AG09319 (cell line): ENCODE measurements around the gene PRR5L.

ENCODE experiments used
- DNase-seq: peaks from one replicate; pipeline ENCODE4 v3.0.0-alpha.2; 2010; ENCODE audit warnings: low read depth; ENCODE audit errors: extremely low read depth
- TF ChIP-seq, protein P1 (sequence below): IDR thresholded peaks from 2 replicates; pipeline ENCODE4 v1.5.1; 2011; ENCODE audit warnings: low read depth, mild to moderate bottlenecking, inconsistent platforms, low read length, moderate library complexity

Gene PRR5L

DNA sequence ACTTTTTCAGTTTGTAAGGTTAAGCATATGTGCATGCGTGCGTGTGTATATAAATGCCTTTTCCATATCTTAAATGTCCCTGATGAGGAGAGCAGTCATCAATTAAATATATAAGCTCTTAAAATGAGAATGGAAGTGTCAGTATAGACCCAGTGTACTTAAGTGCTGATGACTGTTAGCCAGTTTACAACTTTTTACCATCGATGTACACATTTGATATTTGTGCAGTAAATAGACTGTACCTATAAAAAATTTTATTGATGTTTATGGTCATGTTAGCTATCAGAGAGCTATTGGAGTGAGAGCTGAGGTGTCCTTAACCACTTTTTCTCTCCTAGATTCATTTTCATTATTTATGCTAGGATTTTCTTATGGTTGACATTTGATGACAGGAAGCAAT, 168.6 kb downstream of the PRR5L start:
- TF ChIP-seq, protein P1, sequence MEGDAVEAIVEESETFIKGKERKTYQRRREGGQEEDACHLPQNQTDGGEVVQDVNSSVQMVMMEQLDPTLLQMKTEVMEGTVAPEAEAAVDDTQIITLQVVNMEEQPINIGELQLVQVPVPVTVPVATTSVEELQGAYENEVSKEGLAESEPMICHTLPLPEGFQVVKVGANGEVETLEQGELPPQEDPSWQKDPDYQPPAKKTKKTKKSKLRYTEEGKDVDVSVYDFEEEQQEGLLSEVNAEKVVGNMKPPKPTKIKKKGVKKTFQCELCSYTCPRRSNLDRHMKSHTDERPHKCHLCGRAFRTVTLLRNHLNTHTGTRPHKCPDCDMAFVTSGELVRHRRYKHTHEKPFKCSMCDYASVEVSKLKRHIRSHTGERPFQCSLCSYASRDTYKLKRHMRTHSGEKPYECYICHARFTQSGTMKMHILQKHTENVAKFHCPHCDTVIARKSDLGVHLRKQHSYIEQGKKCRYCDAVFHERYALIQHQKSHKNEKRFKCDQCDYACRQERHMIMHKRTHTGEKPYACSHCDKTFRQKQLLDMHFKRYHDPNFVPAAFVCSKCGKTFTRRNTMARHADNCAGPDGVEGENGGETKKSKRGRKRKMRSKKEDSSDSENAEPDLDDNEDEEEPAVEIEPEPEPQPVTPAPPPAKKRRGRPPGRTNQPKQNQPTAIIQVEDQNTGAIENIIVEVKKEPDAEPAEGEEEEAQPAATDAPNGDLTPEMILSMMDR, result no peak
- DNase-seq, result no peak

DNA sequence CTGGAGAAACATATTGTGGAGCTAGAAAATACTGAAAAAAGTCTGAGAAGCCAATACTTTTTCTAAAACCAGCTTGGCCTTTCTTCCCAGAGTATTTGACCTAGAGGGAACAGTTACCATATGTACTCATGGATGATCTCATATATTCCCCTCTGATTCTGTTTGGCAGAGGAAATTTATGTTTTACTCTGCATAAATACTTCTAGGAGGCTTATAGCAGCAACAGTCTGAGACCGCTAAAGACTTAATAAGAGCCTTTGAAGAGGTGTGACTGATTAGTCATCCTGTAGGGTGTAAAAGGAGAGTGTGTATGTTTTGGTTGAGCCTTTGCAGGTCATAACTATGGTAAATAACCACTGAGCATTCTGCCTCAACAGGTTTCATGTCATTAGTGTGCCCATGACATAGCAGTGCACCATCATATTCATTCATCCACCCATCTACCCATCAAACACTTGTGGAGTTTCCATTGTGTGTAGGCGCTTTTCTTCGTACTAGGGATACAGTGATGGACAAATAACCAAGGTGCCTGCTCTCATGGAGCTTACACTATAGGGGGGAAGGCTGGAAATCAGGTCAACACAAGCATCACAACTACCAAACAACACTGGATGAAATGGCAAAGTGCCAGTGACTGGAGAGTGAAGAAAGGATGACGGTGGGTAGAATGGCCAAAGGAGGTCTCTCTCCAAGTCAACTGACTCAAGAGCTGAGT, 169.5 kb downstream of the PRR5L start:
- DNase-seq, result no peak
- TF ChIP-seq, protein P1, result no peak

DNA sequence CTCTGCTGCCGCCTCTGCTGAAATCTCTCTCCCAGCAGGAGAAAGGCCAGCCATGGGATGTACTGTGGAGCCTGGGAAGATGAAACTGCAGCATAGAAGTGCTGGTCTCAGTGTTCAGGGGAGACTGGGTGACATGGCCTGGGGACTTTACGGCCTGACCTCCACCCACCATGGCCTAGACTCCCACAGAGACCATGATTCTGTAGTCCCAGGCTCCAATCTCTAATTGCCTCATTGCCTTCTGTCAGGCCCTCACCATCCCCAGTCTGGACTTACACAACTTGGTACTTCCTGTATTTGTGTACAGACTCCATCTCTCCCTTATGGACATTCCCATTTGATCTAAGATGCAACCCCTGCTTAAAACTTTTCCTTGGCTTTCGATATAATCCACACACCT, 170.9 kb downstream of the PRR5L start:
- DNase-seq, result no peak
- TF ChIP-seq, protein P1, result no peak

DNA sequence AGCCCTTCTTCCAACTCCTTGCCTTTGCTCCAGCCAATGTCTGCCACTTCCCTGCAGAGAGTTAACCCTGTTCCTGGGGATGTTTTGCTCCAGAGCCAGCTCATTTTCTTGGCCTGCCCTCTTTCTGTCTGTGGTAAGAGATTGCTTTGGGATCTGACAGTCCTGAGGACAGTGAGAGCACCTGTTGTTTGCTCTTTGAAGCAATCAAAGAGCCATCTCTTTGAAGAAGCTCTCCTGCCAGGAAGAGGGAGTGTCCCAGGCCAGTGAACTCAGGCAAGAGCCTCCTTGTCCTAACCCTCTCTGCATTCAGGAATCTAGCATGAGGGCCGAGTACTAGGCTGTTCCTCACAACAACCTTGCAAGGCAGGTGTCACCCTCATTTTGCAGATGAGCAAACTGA, 171.8 kb downstream of the PRR5L start:
- TF ChIP-seq, protein P1, result no peak
- no peak for DNase-seq

DNA sequence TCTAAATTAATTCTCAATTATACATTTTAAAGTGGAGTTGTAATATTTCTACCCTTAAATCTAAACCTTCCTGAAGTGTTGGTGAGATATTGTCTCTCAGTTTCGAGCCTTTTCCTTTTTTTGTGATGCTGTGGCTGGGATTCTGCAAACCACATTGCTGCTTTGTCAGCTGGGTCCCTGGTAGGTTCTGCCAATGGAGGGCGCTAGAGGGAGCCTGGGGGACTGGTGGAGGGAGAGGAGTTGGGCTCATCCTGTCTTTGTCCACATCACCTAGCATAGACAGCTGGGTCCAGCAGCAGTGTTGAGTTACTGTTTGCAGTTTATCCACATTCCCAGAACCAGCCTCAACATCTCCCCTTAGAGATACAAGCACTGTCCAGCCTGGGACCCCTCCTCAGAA, 173.0 kb downstream of the PRR5L start:
- TF ChIP-seq, protein P1, result peak; percentile 35
- no peak for DNase-seq

DNA sequence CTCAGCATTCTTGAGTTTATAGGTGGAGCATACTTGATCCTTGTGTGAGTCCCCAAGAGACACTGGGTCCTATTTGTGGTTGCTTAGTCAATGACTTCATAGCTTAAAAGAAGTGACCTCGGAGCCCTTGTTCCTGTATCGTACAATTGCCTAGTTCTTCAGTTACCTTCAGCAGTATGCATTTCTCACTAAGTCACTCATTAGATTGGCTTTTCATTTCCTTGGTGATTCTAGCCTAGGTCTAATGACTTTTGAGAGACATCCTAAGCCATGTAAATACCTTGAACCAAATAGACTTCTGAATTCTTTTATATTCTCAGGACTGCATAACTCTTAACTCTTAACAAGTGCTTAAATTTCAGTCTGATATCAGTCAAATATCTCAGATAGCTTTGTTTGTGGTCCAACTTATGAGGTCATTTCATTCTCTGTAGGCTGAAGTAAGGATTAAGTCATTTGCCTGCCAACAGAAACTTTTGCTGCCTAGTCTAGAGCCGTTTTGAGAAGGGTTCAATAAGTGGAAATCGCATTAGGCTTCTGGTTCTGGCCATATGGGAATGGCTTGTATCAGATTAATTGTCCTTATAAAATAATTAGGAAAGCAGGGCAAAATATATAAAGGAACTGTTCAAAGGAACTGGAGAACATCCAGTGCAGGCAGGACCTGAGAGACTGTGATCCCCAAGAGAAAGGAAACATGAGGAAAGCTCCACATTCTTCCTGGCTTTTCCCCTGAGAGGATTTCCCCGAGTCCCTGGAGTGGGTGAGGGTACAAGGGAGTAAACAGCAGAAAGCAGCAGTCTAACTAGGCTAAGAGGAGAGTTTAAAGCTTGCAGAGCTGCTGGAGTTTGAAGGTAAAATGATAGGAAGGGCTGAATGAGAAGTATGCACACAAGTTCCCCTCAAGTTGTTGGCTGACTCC, 174.1 kb downstream of the PRR5L start:
- TF ChIP-seq, protein P1, result no peak
- no peak for DNase-seq

DNA sequence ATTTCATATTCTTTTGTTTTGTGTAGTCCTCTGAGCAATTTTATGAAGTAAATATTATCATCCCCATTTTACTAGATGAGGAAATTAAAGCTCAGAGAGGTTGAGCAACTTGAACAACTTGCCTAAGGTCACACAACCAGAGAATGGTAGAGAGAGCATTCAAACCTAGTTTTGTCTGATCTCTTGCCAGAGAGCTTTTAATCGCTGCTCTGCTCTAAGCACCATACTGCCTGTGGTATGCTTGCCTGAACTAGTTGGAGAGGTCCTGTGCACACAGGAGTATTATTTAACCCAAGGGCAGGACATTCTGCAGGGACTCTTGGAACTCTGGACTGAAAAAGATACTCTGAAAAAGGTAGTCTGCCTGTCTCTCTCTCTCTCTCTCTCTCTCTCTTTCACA, 175.5 kb downstream of the PRR5L start:
- no peak for DNase-seq
- TF ChIP-seq, protein P1, result no peak
